KOPT-K1 (cell line): ENCODE results near the gene BCKDHB.
"Not testable (repeated sequence)": the region's sequence is repeated elsewhere in the genome, so short reads cannot be mapped to it uniquely, and the experiment has no call there.

Experiments used
- H3K27ac ChIP-seq: fragments of 200-600 bp; sonication (generic); 2 replicates; pipeline ENCODE4 v1.5.1; 2016; ENCODE audit warnings: antibody characterized with exemption, mild to moderate bottlenecking, low read depth, low read length; ENCODE audit not compliant: poor library complexity, severe bottlenecking
- H3K36me3 ChIP-seq: fragments of 200-600 bp; sonication (generic); 2 replicates; pipeline ENCODE4 v1.5.1; 2017; ENCODE audit warnings: antibody characterized with exemption, mild to moderate bottlenecking, low read length, moderate library complexity; ENCODE audit not compliant: insufficient read depth
- H3K9me3 ChIP-seq: fragments of 200-600 bp; sonication (generic); 2 replicates; pipeline ENCODE4 v1.5.1; 2017; ENCODE audit warnings: antibody characterized with exemption, low read length, mild to moderate bottlenecking; ENCODE audit not compliant: insufficient read depth, poor library complexity, severe bottlenecking

Gene BCKDHB

GRCh38 chr6:80209430-80209829 is 103.0 kb downstream of the BCKDHB start:
- H3K27ac ChIP-seq, result no peak overlapping the region
- H3K9me3 ChIP-seq, result no peaks in the 10 kb centered on the region
- H3K36me3 ChIP-seq, result 0 out of 2 replicates have a peak, but pooled peaks cover 3% of the 10 kb centered on the region

- Histone ChIP-seq H3K9me3 (no peaks in the 10 kb centered on the region), H3K27ac (no peak overlapping the region), H3K36me3 (0 out of 2 replicates have a peak, but pooled peaks cover 3% of the 10 kb centered on the region)
Measured at GRCh38 chr6:80210618-80211017, 104.1 kb downstream of the BCKDHB start.

- H3K9me3 ChIP-seq, result no peaks in the 10 kb centered on the region
- H3K27ac ChIP-seq, result no peak overlapping the region
- 0 out of 2 replicates have a peak, but pooled peaks cover 2% of the 10 kb centered on the region for H3K36me3 ChIP-seq
Measured at GRCh38 chr6:80211286-80211685, 104.8 kb downstream of the BCKDHB start.

GRCh38 chr6:80211890-80212289 is 105.4 kb downstream of the BCKDHB start:
- not testable (repeated sequence) for H3K36me3 ChIP-seq, H3K27ac ChIP-seq, H3K9me3 ChIP-seq

- Histone ChIP-seq H3K36me3 (no peaks in the 10 kb centered on the region), H3K27ac (no peak overlapping the region), H3K9me3 (no peaks in the 10 kb centered on the region)
Measured at GRCh38 chr6:80214436-80215022, 108.1 kb downstream of the BCKDHB start.

GRCh38 chr6:80215063-80215462 is 108.6 kb downstream of the BCKDHB start:
- no peaks in the 10 kb centered on the region for H3K9me3 ChIP-seq
- no peak overlapping the region for H3K27ac ChIP-seq
- H3K36me3 ChIP-seq, result no peaks in the 10 kb centered on the region

GRCh38 chr6:80217794-80218193 is 111.3 kb downstream of the BCKDHB start:
- H3K27ac ChIP-seq, result no peak overlapping the region
- no peaks in the 10 kb centered on the region for H3K9me3 ChIP-seq
- no peaks in the 10 kb centered on the region for H3K36me3 ChIP-seq

- Histone ChIP-seq H3K27ac (no peak overlapping the region), H3K36me3 (no peaks in the 10 kb centered on the region), H3K9me3 (no peaks in the 10 kb centered on the region)
Measured at GRCh38 chr6:80223743-80224212, 117.3 kb downstream of the BCKDHB start.

GRCh38 chr6:80226151-80226550 is 119.7 kb downstream of the BCKDHB start:
- no peaks in the 10 kb centered on the region for H3K9me3 ChIP-seq
- no peaks in the 10 kb centered on the region for H3K36me3 ChIP-seq
- H3K27ac ChIP-seq, result no peak overlapping the region

- Histone ChIP-seq H3K9me3 (no peaks in the 10 kb centered on the region), H3K27ac (no peak overlapping the region), H3K36me3 (no peaks in the 10 kb centered on the region)
Measured at GRCh38 chr6:80226699-80227098, 120.2 kb downstream of the BCKDHB start.

- H3K9me3 ChIP-seq, result no peaks in the 10 kb centered on the region
- H3K36me3 ChIP-seq, result no peaks in the 10 kb centered on the region
- H3K27ac ChIP-seq, result no peak overlapping the region
Measured at GRCh38 chr6:80227545-80228105, 121.2 kb downstream of the BCKDHB start.

GRCh38 chr6:80233262-80233661 is 126.8 kb downstream of the BCKDHB start:
- Histone ChIP-seq H3K36me3 (no peaks in the 10 kb centered on the region), H3K9me3 (no peaks in the 10 kb centered on the region), H3K27ac (no peak overlapping the region)

GRCh38 chr6:80233958-80234357 is 127.5 kb downstream of the BCKDHB start:
- Histone ChIP-seq H3K9me3 (no peaks in the 10 kb centered on the region), H3K27ac (no peak overlapping the region), H3K36me3 (no peaks in the 10 kb centered on the region)

- Histone ChIP-seq H3K27ac (no peak overlapping the region), H3K9me3 (no peaks in the 10 kb centered on the region)
Measured at GRCh38 chr6:80234401-80234800, 127.9 kb downstream of the BCKDHB start.

GRCh38 chr6:80234908-80235307 is 128.4 kb downstream of the BCKDHB start:
- Histone ChIP-seq H3K36me3 (no peaks in the 10 kb centered on the region), H3K27ac (no peak overlapping the region)

More at GRCh38 chr6:80234401-80234800, 127.9 kb downstream of the BCKDHB start:
- H3K36me3 ChIP-seq, result no peaks in the 10 kb centered on the region

GRCh38 chr6:80235647-80236046 is 129.2 kb downstream of the BCKDHB start:
- no peak overlapping the region for H3K27ac ChIP-seq

More at GRCh38 chr6:80234908-80235307, 128.4 kb downstream of the BCKDHB start:
- no peaks in the 10 kb centered on the region for H3K9me3 ChIP-seq

More at GRCh38 chr6:80235647-80236046, 129.2 kb downstream of the BCKDHB start:
- Histone ChIP-seq H3K36me3 (no peaks in the 10 kb centered on the region), H3K9me3 (no peaks in the 10 kb centered on the region)
